Thymus (tissue), 11 donors: ENCODE data around the gene AGXT. TPM values are rescaled to one million over a fixed set of nuclear protein-coding genes. Genes with fewer than 3 reads are reported as not detected.

Experiments used
- DNase-seq, 9 donors: peaks; one replicate each; pipeline ENCODE4 v3.0.0-alpha.2; 2013; ENCODE audit warnings: low spot score in 9 of 9, low read depth in 6 of 9, missing footprints in 1 of 9
- H3K27ac ChIP-seq, 2 donors: one replicate each; pipeline ENCODE4 v1.5.1; 2013; ENCODE audit warnings: control low read depth in 1 of 2, low read depth in 1 of 2, low read length in 1 of 2, mild to moderate bottlenecking in 1 of 2, moderate library complexity in 1 of 2
- H3K27me3 ChIP-seq, 2 donors: one replicate each; pipeline ENCODE4 v1.5.1; 2013; ENCODE audit warnings: low read length in 1 of 2; ENCODE audit not compliant: control insufficient read depth in 2 of 2, insufficient read depth in 1 of 2
- H3K36me3 ChIP-seq, 2 donors: one replicate each; pipeline ENCODE4 v1.5.1; 2013; ENCODE audit warnings: low read length in 1 of 2, mild to moderate bottlenecking in 1 of 2, moderate library complexity in 1 of 2; ENCODE audit not compliant: control insufficient read depth in 2 of 2, insufficient read depth in 2 of 2
- H3K4me1 ChIP-seq, 2 donors: one replicate each; pipeline ENCODE4 v1.5.1; 2013; ENCODE audit warnings: low read length in 2 of 2; ENCODE audit not compliant: control insufficient read depth in 2 of 2, insufficient read depth in 2 of 2
- H3K4me3 ChIP-seq, 2 donors: one replicate each; pipeline ENCODE4 v1.5.1; 2013; ENCODE audit warnings: low read length in 2 of 2, control low read depth in 1 of 2, mild to moderate bottlenecking in 1 of 2
- H3K9me3 ChIP-seq, 2 donors: one replicate each; pipeline ENCODE4 v1.5.1; 2013; ENCODE audit warnings: low read length in 1 of 2, mild to moderate bottlenecking in 1 of 2; ENCODE audit not compliant: control insufficient read depth in 2 of 2, insufficient read depth in 1 of 2
- WGBS: extraction: QIAGEN DNeasy Blood & Tissue Kit; methylation state at CpG from one replicate; pipeline ENCODE4 v1.1.7; 2013; 5-methylcytosine and 5-hydroxymethylcytosine counted together
- polyA plus RNA-seq: library from polyadenylated mRNA; stranded (reverse); fragments of 200-250 nt; gene quantifications from one replicate; pipeline ENCODE4 v1.2.3, GENCODE V29; 2013
- total RNA-seq: library from RNA; stranded (reverse); fragments of 120-200 nt; gene quantifications from one replicate; pipeline ENCODE4 v1.2.4, GENCODE V29; 2013
- donor health status: healthy.

The AGXT gene
- total and polyA plus RNA-seq, 2 donors, result 0.14 to 0.94 TPM

GRCh38 chr2:240922245-240922981 is 53.8 kb downstream of the AGXT start:
- no peaks in the 10 kb centered on the region for H3K9me3 ChIP-seq
- H3K4me3 ChIP-seq, result no peak overlapping the region

GRCh38 chr2:240922982-240923537 is 54.4 kb downstream of the AGXT start:
- Histone ChIP-seq H3K4me3 (no peak overlapping the region), H3K9me3 (no peaks in the 10 kb centered on the region), H3K36me3 (no peaks in the 10 kb centered on the region), H3K27ac (no peak overlapping the region), H3K27me3 (peaks cover 0 to 2% of the 10 kb centered on the region in 2 donors), H3K4me1 (no peaks in the 10 kb centered on the region)
- DNase-seq, result no peak
- WGBS, result 85% methylated on average over 15 of the region's 15 CpGs

More at GRCh38 chr2:240922245-240922981, 53.8 kb downstream of the AGXT start:
- Histone ChIP-seq H3K36me3 (no peaks in the 10 kb centered on the region), H3K27ac (no peak overlapping the region), H3K4me1 (no peaks in the 10 kb centered on the region), H3K27me3 (peaks cover 0 to 8% of the 10 kb centered on the region in 2 donors)
- DNase-seq, result no peak
- WGBS, result 91% methylated on average over 18 of the region's 18 CpGs

- WGBS, result 90% methylated on average over 14 of the region's 14 CpGs
- no peak for DNase-seq
Measured at GRCh38 chr2:240925191-240925567, 56.6 kb downstream of the AGXT start.

GRCh38 chr2:240925568-240926515 is 57.2 kb downstream of the AGXT start:
- no peak overlapping the region for H3K4me3 ChIP-seq
- no peak for DNase-seq
- H3K4me1 ChIP-seq, result no peaks in the 10 kb centered on the region
- H3K27ac ChIP-seq, result no peak overlapping the region
- H3K36me3 ChIP-seq, result no peaks in the 10 kb centered on the region
- no peaks in the 10 kb centered on the region for H3K9me3 ChIP-seq
- H3K27me3 ChIP-seq, result no peaks in the 10 kb centered on the region
- WGBS, result 93% methylated on average over 29 of the region's 29 CpGs

More at GRCh38 chr2:240925191-240925567, 56.6 kb downstream of the AGXT start:
- Histone ChIP-seq H3K27ac (no peak overlapping the region), H3K27me3 (no peaks in the 10 kb centered on the region), H3K4me1 (no peaks in the 10 kb centered on the region), H3K4me3 (no peak overlapping the region), H3K9me3 (no peaks in the 10 kb centered on the region), H3K36me3 (no peaks in the 10 kb centered on the region)

GRCh38 chr2:240926516-240927389 is 58.1 kb downstream of the AGXT start:
- no peaks in the 10 kb centered on the region for H3K36me3 ChIP-seq
- WGBS, result 81% methylated on average over 38 of the region's 38 CpGs

GRCh38 chr2:240927390-240927781 is 58.8 kb downstream of the AGXT start:
- Histone ChIP-seq H3K36me3 (no peaks in the 10 kb centered on the region), H3K4me1 (no peaks in the 10 kb centered on the region), H3K27me3 (no peaks in the 10 kb centered on the region), H3K27ac (no peak overlapping the region), H3K9me3 (no peaks in the 10 kb centered on the region), H3K4me3 (no peak overlapping the region)
- DNase-seq, result no peak
- WGBS, result 96% methylated on average over 7 of the region's 7 CpGs

More at GRCh38 chr2:240926516-240927389, 58.1 kb downstream of the AGXT start:
- no peaks in the 10 kb centered on the region for H3K9me3 ChIP-seq
- H3K27me3 ChIP-seq, result no peaks in the 10 kb centered on the region
- no peak for DNase-seq
- no peak overlapping the region for H3K4me3 ChIP-seq
- no peak overlapping the region for H3K27ac ChIP-seq
- H3K4me1 ChIP-seq, result no peaks in the 10 kb centered on the region

GRCh38 chr2:240928476-240929363 is 60.1 kb downstream of the AGXT start:
- DNase-seq, result no peak
- Histone ChIP-seq H3K4me3 (no peak overlapping the region), H3K9me3 (no peaks in the 10 kb centered on the region), H3K27me3 (no peaks in the 10 kb centered on the region), H3K27ac (no peak overlapping the region), H3K36me3 (no peaks in the 10 kb centered on the region), H3K4me1 (no peaks in the 10 kb centered on the region)
- WGBS, result 96% methylated on average over 24 of the region's 24 CpGs
